GM23338 (cell line): Measurements from ENCODE around the gene ABCF2.

Experiments used
- CTCF ChIP-seq, 2 experiments: fragments of 200-600 bp in 1 of 2; sonication (generic) in 1 of 2; conservative IDR thresholded peaks; 2 replicates each; pipeline versions ENCODE4 v1.5.1 to v1.6.1; 2016 to 2017; ENCODE audit warnings: antibody characterized with exemption in 2 of 2, low read depth in 2 of 2, mild to moderate bottlenecking in 2 of 2, moderate library complexity in 1 of 2
- EZH2 ChIP-seq: fragments of 200-600 bp; sonication (generic); IDR thresholded peaks from one replicate; pipeline ENCODE4 v1.8.0; 2017; ENCODE audit warnings: antibody characterized with exemption, mild to moderate bottlenecking, low read depth; ENCODE audit not compliant: unreplicated experiment
- POLR2AphosphoS5 ChIP-seq: IDR thresholded peaks from 2 replicates; pipeline ENCODE4 v1.6.1; 2016; ENCODE audit warnings: antibody characterized with exemption, low read depth

DNA sequence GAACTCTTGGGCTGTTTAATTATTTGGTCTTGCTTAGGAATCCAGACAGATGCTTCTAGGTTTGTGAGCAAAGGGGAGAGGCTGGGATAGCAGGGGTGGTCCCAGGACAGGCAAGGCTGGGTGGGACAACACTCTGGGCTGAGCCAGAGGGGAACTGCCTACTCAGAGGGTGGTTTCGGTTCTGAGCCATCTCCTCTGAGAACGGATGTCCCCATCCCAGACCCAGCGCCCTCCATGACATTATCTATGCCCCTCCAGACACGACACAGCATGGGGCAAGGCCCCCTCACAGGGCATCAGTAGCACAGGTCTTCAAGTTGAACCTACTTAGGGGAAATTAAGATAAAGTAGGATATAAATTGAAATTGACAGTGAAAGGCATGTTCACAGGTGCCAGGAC is 47.1 kb downstream of the ABCF2 start:
- TF ChIP-seq CTCF (conservative IDR thresholded peaks at IDR 0.05; ENCODE audit: low read depth in 2 of 2) (no peak), EZH2 (no peak), POLR2AphosphoS5 (no peak)
